NCI-H1092 (cell line): ENCODE measurements around the gene SHISA6.

Experiments used
- DNase-seq: peaks from one replicate; lab custom pipeline; 2025; lab: John Stamatoyannopoulos, UW

The SHISA6 gene

GRCh38 chr17:11598274-11599221 lies 357.5 kb downstream of the SHISA6 start, which contains the start of gene DNAH9:
DNAH9 (plus strand) TSS chr17:11598470; CDS start chr17:11598499, 29 bp downstream.
- DNase-seq, result peak; percentile 74

- no peak for DNase-seq
These were observed 360.6 kb downstream of the SHISA6 start for GRCh38 chr17:11601661-11602060.

- no peak for DNase-seq
These were observed 367.4 kb downstream of the SHISA6 start for GRCh38 chr17:11608396-11608795.

- DNase-seq, result no peak
These were observed 370.1 kb downstream of the SHISA6 start for GRCh38 chr17:11610999-11611566.

- DNase-seq, result no peak
These were observed 371.9 kb downstream of the SHISA6 start for GRCh38 chr17:11612956-11613355.
